Caco-2 (cell line): ENCODE results near the gene PLEKHG4B. TPM values are rescaled to one million over a fixed set of nuclear protein-coding genes. Genes with fewer than 3 reads are reported as not detected.

Experiments
- BruUV-seq: library from RNA; stranded (reverse); fragments of 400-500 nt; replicated peaks from 2 replicates; lab custom pipeline; 2021; lab: Mats Ljungman, UMichigan
- CTCF ChIA-PET: fragments of 300-600 bp; sonication (Branson Sonifier 250); formaldehyde crosslinking; loops from one replicate; lab custom pipeline; 2022; ENCODE audit warnings: antibody characterized with exemption; lab: Charles Lee
- POLR2A ChIA-PET: fragments of 300-600 bp; sonication (Branson Sonifier 250); formaldehyde crosslinking; loops from one replicate; lab custom pipeline; 2022; ENCODE audit warnings: antibody characterized with exemption; lab: Charles Lee
- DNase-seq, 2 experiments: peaks; one replicate each; pipeline versions ENCODE4 v3.0.0 to v3.0.0-alpha.2; 2020 to 2022
- H3K27me3 ChIP-seq: replicated peaks from 2 replicates; pipeline ENCODE4 v1.6.0; 2011; ENCODE audit warnings: low read length; ENCODE audit not compliant: control insufficient read depth, insufficient read depth
- H3K36me3 ChIP-seq: 2 replicates; pipeline ENCODE4 v1.5.1; 2011; ENCODE audit warnings: low read length; ENCODE audit not compliant: control insufficient read depth, insufficient read depth
- H3K4me1 ChIP-seq: fragments of 250-450 bp; sonication (Bioruptor Pico); 2 replicates; pipeline ENCODE4 v1.5.1; 2020; ENCODE audit warnings: mild to moderate bottlenecking
- H3K4me3 ChIP-seq: 2 replicates; pipeline ENCODE4 v1.5.1; 2011; ENCODE audit warnings: low read depth, mild to moderate bottlenecking, control low read depth, low read length
- H3K9me3 ChIP-seq: fragments of 250-450 bp; sonication (Bioruptor Pico); 2 replicates; pipeline ENCODE4 v1.5.1; 2020; ENCODE audit warnings: mild to moderate bottlenecking, moderate library complexity
- H3K27ac Mint-ChIP-seq: one replicate; pipeline ENCODE4 v1.8.0; 2022; ENCODE audit warnings: mixed read lengths; ENCODE audit not compliant: unreplicated experiment
- H3K27me3 Mint-ChIP-seq: one replicate; pipeline ENCODE4 v1.8.0; 2022; ENCODE audit warnings: mixed read lengths; ENCODE audit not compliant: insufficient read depth, unreplicated experiment
- H3K36me3 Mint-ChIP-seq: one replicate; pipeline ENCODE4 v1.8.0; 2022; ENCODE audit warnings: mild to moderate bottlenecking, mixed read lengths; ENCODE audit not compliant: insufficient read depth, unreplicated experiment
- H3K4me1 Mint-ChIP-seq: one replicate; pipeline ENCODE4 v1.8.0; 2022; ENCODE audit warnings: low read depth, mixed read lengths; ENCODE audit not compliant: unreplicated experiment
- H3K4me3 Mint-ChIP-seq: one replicate; pipeline ENCODE4 v1.8.0; 2022; ENCODE audit warnings: mild to moderate bottlenecking, moderate library complexity, mixed read lengths; ENCODE audit not compliant: unreplicated experiment
- H3K9me3 Mint-ChIP-seq: one replicate; pipeline ENCODE4 v1.8.0; 2022; ENCODE audit warnings: mixed read lengths; ENCODE audit not compliant: unreplicated experiment
- intact Hi-C: fragments of 100-400 bp; cut with micrococcal nuclease; formaldehyde crosslinking; loops from one replicate; pipeline ENCODE4 v1.10.0; 2022; ENCODE audit not compliant: unreplicated experiment
- total RNA-seq: library from RNA; stranded (reverse); gene quantifications from 2 replicates; pipeline ENCODE4 v1.2.3, GENCODE V29; 2022
- TF ChIP-seq, protein P1 (sequence below), 2 experiments: fragments of 200-600 bp in 1 of 2; IDR thresholded peaks; 1 replicate in 1 of 2; 2 replicates in 1 of 2; pipeline versions ENCODE4 v1.5.1 to v1.8.0; 2011 to 2022; ENCODE audit warnings: antibody characterized with exemption in 1 of 2, control low read depth in 1 of 2, inconsistent platforms in 1 of 2, low read depth in 1 of 2, low read length in 1 of 2, mild to moderate bottlenecking in 1 of 2, moderate library complexity in 1 of 2; ENCODE audit not compliant: insufficient read depth in 1 of 2, severe bottlenecking in 1 of 2, unreplicated experiment in 1 of 2

The PLEKHG4B gene
- total RNA-seq, 1 experiment from 2014 or later, result 15.0 TPM

GRCh38 chr5:105504-106070 lies 13.6 kb downstream of the PLEKHG4B start:
- BruUV-seq, result no TSS peak
- H3K9me3 Mint-ChIP-seq, result peaks cover 4% of the 10 kb centered on the region
- no peak for DNase-seq
- no peaks in the 10 kb centered on the region for H3K27me3 Mint-ChIP-seq
- intact Hi-C loops, result no loop called here
- H3K4me1 ChIP-seq, result no peaks in the 10 kb centered on the region
- H3K9me3 ChIP-seq, result no peaks in the 10 kb centered on the region
- no peaks in the 10 kb centered on the region for H3K36me3 ChIP-seq
- no peak overlapping the region for H3K4me3 Mint-ChIP-seq
- H3K27me3 ChIP-seq, result no peaks in the 10 kb centered on the region
- TF ChIP-seq, protein P1, sequence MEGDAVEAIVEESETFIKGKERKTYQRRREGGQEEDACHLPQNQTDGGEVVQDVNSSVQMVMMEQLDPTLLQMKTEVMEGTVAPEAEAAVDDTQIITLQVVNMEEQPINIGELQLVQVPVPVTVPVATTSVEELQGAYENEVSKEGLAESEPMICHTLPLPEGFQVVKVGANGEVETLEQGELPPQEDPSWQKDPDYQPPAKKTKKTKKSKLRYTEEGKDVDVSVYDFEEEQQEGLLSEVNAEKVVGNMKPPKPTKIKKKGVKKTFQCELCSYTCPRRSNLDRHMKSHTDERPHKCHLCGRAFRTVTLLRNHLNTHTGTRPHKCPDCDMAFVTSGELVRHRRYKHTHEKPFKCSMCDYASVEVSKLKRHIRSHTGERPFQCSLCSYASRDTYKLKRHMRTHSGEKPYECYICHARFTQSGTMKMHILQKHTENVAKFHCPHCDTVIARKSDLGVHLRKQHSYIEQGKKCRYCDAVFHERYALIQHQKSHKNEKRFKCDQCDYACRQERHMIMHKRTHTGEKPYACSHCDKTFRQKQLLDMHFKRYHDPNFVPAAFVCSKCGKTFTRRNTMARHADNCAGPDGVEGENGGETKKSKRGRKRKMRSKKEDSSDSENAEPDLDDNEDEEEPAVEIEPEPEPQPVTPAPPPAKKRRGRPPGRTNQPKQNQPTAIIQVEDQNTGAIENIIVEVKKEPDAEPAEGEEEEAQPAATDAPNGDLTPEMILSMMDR (IDR thresholded peaks at IDR 0.05; ENCODE audit: insufficient read depth in 1 of 2, low read depth in 1 of 2, low read length in 1 of 2, severe bottlenecking in 1 of 2, unreplicated experiment in 1 of 2), result no peak
- peaks cover 9% of the 10 kb centered on the region for H3K36me3 Mint-ChIP-seq
- no peak overlapping the region for H3K27ac Mint-ChIP-seq
- ChIA-PET CTCF (no interaction called here), POLR2A (no interaction called here)
- H3K4me1 Mint-ChIP-seq, result no peaks in the 10 kb centered on the region
- H3K4me3 ChIP-seq, result no peak overlapping the region

DNA sequence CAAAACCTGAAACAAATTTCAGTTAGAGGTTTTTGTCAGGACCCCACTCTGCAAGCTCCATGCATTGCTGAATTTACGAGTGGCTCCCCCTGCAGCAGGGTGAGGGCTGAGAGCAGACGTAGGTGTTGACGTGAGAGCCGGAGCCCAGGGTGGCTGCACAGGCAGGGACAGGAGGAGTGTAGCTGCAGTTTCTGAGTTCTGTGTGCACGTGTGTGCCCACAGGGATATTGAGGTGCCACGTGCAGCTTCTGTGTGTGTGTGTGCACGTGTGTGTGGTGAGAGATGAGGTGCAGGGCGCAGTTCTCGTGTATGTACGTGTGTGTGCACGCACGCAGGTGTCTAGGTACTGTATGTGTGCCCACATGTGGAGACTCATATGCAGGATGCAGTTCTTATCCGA lies 14.6 kb downstream of the PLEKHG4B start:
- H3K9me3 Mint-ChIP-seq, result peaks cover 6% of the 10 kb centered on the region
- BruUV-seq, result no TSS peak
- Histone ChIP-seq H3K27me3 (no peaks in the 10 kb centered on the region), H3K4me1 (no peaks in the 10 kb centered on the region), H3K9me3 (no peaks in the 10 kb centered on the region), H3K4me3 (no peak overlapping the region), H3K36me3 (no peaks in the 10 kb centered on the region)
- no peaks in the 10 kb centered on the region for H3K4me1 Mint-ChIP-seq
- no peak overlapping the region for H3K4me3 Mint-ChIP-seq
- no peak overlapping the region for H3K27ac Mint-ChIP-seq
- no peaks in the 10 kb centered on the region for H3K27me3 Mint-ChIP-seq
- TF ChIP-seq, protein P1 (IDR thresholded peaks at IDR 0.05; ENCODE audit: insufficient read depth in 1 of 2, low read depth in 1 of 2, low read length in 1 of 2, severe bottlenecking in 1 of 2, unreplicated experiment in 1 of 2), result no peak
- peaks cover 13% of the 10 kb centered on the region for H3K36me3 Mint-ChIP-seq
- intact Hi-C loops, result no loop called here
- no peak for DNase-seq
- CTCF ChIA-PET, result no interaction called here
- POLR2A ChIA-PET, result no interaction called here

GRCh38 chr5:107526-107925 lies 15.6 kb downstream of the PLEKHG4B start:
- Mint-ChIP-seq H3K4me1 (no peaks in the 10 kb centered on the region), H3K4me3 (no peak overlapping the region), H3K9me3 (peaks cover 6% of the 10 kb centered on the region), H3K27me3 (no peaks in the 10 kb centered on the region), H3K27ac (no peak overlapping the region), H3K36me3 (peaks cover 13% of the 10 kb centered on the region)
- Histone ChIP-seq H3K36me3 (no peaks in the 10 kb centered on the region), H3K9me3 (no peaks in the 10 kb centered on the region), H3K27me3 (no peaks in the 10 kb centered on the region), H3K4me1 (no peaks in the 10 kb centered on the region), H3K4me3 (no peak overlapping the region)
- BruUV-seq, result no TSS peak
- no peak for DNase-seq
- ChIA-PET CTCF (no interaction called here), POLR2A (no interaction called here)
- TF ChIP-seq, protein P1 (IDR thresholded peaks at IDR 0.05; ENCODE audit: insufficient read depth in 1 of 2, low read depth in 1 of 2, low read length in 1 of 2, severe bottlenecking in 1 of 2, unreplicated experiment in 1 of 2), result no peak
- intact Hi-C loops, result no loop called here
